HCT116 (cell line): ENCODE data around the gene MOV10L1. TPM values are rescaled to one million over a fixed set of nuclear protein-coding genes. Genes with fewer than 3 reads are reported as not detected.
"Not testable (repeated sequence)": the region's sequence is repeated elsewhere in the genome, so short reads cannot be mapped to it uniquely, and the experiment has no call there.

Source experiments
- ATAC-seq: fragments of 200-7000 bp; cut with Tn5 transposase; 2 replicates; pipeline ENCODE4 v1.9.1; 2020; ENCODE audit warnings: mild to moderate bottlenecking, moderate library complexity
- BruUV-seq: library from RNA; stranded (reverse); fragments of 400-500 nt; replicated peaks from 2 replicates; lab custom pipeline; 2021; lab: Mats Ljungman, UMichigan
- CTCF ChIA-PET: fragments of 300-600 bp; sonication (Branson Sonifier 250); formaldehyde crosslinking; loops from one replicate; lab custom pipeline; 2021; ENCODE audit warnings: antibody characterized with exemption; lab: Charles Lee
- POLR2A ChIA-PET: fragments of 300-600, 350-600 bp; sonication (Branson Sonifier 250); formaldehyde crosslinking; loops from one replicate; lab custom pipeline; 2021; ENCODE audit warnings: antibody characterized with exemption; lab: Charles Lee
- RAD21 ChIA-PET, 2 experiments: fragments of 300-600 bp; sonication (Branson Sonifier 250); formaldehyde crosslinking; loops; one replicate each; lab custom pipeline; 2023; ENCODE audit warnings: low total read pairs in 2 of 2; ENCODE audit not compliant: uncharacterized antibody in 2 of 2, unreplicated experiment in 2 of 2, low non-redundant PET in 1 of 2; lab: Charles Lee
- DNase-seq: peaks from one replicate; pipeline ENCODE4 v3.0.0-alpha.2; 2010; ENCODE audit warnings: low read depth, low spot score
- H2AFZ ChIP-seq: fragments of 200-600 bp; shearing (Covaris generic), sonication (generic); 2 replicates; pipeline ENCODE4 v1.6.1; 2017; ENCODE audit warnings: low read depth, mixed run types, mixed read lengths, antibody characterized with exemption, low read length; ENCODE audit not compliant: poor library complexity, severe bottlenecking
- H3K27ac ChIP-seq: 2 replicates; pipeline ENCODE4 v1.5.1; 2012; ENCODE audit warnings: low read depth, low read length
- H3K27me3 ChIP-seq: fragments of 200-600 bp; sonication (generic); 2 replicates; pipeline ENCODE4 v1.6.1; 2016; ENCODE audit warnings: mixed run types, low read length, mixed read lengths; ENCODE audit not compliant: insufficient read depth
- H3K36me3 ChIP-seq, 2 experiments: fragments of 200-500 bp in 1 of 2; fragments of 200-600 bp in 1 of 2; sonication (Bioruptor generic) in 1 of 2; sonication (generic) in 1 of 2; 2 replicates each; pipeline versions ENCODE4 v1.5.1 to v1.6.1; 2014 to 2016; ENCODE audit warnings: low read length in 2 of 2, inconsistent platforms in 1 of 2, mixed read lengths in 1 of 2, mixed run types in 1 of 2; ENCODE audit not compliant: insufficient read depth in 2 of 2, control insufficient read depth in 1 of 2
- H3K4me1 ChIP-seq, 2 experiments: fragments of 200-600 bp in 1 of 2; sonication (generic) in 1 of 2; 2 replicates each; pipeline versions ENCODE4 v1.5.1 to v1.6.1; 2012 to 2017; ENCODE audit warnings: low read length in 2 of 2, inconsistent platforms in 1 of 2, mild to moderate bottlenecking in 1 of 2, mixed read lengths in 1 of 2, mixed run types in 1 of 2, moderate library complexity in 1 of 2; ENCODE audit not compliant: insufficient read depth in 2 of 2, control insufficient read depth in 1 of 2
- H3K4me2 ChIP-seq: fragments of 200-600 bp; sonication (generic); 2 replicates; pipeline ENCODE4 v1.6.1; 2017; ENCODE audit warnings: mixed run types, low read length, mixed read lengths
- H3K4me3 ChIP-seq, 2 experiments: fragments of 200-600 bp in 1 of 2; sonication (generic) in 1 of 2; replicated peaks in 1 of 2; 2 replicates each; pipeline ENCODE4 v1.5.1; 2011 to 2016; ENCODE audit warnings: low read length in 2 of 2, control low read depth in 1 of 2, low read depth in 1 of 2, mild to moderate bottlenecking in 1 of 2, mixed read lengths in 1 of 2, mixed run types in 1 of 2
- H3K79me2 ChIP-seq: fragments of 200-600 bp; sonication (generic); 2 replicates; pipeline ENCODE4 v1.6.1; 2017; ENCODE audit warnings: mild to moderate bottlenecking, mixed run types, low read length, moderate library complexity, mixed read lengths; ENCODE audit not compliant: insufficient read depth
- H3K9ac ChIP-seq: fragments of 200-600 bp; sonication (generic); 2 replicates; pipeline ENCODE4 v1.6.1; 2016; ENCODE audit warnings: low read length, mixed read lengths
- H3K9me2 ChIP-seq: fragments of 200-600 bp; sonication (generic), shearing (Covaris generic); 2 replicates; pipeline ENCODE4 v1.6.1; 2017; ENCODE audit warnings: mixed run types, mild to moderate bottlenecking, moderate library complexity; ENCODE audit not compliant: insufficient read depth
- H3K9me3 ChIP-seq, 2 experiments: fragments of 200-500 bp in 1 of 2; fragments of 200-600 bp in 1 of 2; sonication (Bioruptor generic) in 1 of 2; sonication (generic) in 1 of 2; 2 replicates each; pipeline ENCODE4 v1.6.1; 2014 to 2017; ENCODE audit warnings: low read length in 2 of 2, mixed read lengths in 2 of 2, inconsistent platforms in 1 of 2, low read depth in 1 of 2, mild to moderate bottlenecking in 1 of 2, mixed run types in 1 of 2, moderate library complexity in 1 of 2; ENCODE audit not compliant: control insufficient read depth in 1 of 2, insufficient read depth in 1 of 2
- H4K20me1 ChIP-seq: fragments of 200-600 bp; sonication (generic), shearing (Covaris generic); 2 replicates; pipeline ENCODE4 v1.6.1; 2017; ENCODE audit warnings: mixed run types, mild to moderate bottlenecking, moderate library complexity; ENCODE audit not compliant: insufficient read depth
- CEBPB ChIP-seq: IDR thresholded peaks from 2 replicates; pipeline ENCODE4 v1.6.1; 2012; ENCODE audit warnings: low read depth
- EGR1 ChIP-seq: IDR thresholded peaks from 2 replicates; pipeline ENCODE4 v1.6.1; 2012; ENCODE audit warnings: low read depth
- ELF1 ChIP-seq: IDR thresholded peaks from 2 replicates; pipeline ENCODE4 v1.6.1; 2012; ENCODE audit warnings: low read depth, borderline replicate concordance
- EZH2phosphoT487 ChIP-seq: fragments of 200-600 bp; IDR thresholded peaks from 2 replicates; pipeline ENCODE4 v1.6.1; 2018; ENCODE audit warnings: antibody characterized with exemption, borderline replicate concordance
- FOSL1 ChIP-seq: IDR thresholded peaks from 2 replicates; pipeline ENCODE4 v1.6.1; 2012; ENCODE audit warnings: low read depth
- SIN3A ChIP-seq: IDR thresholded peaks from 2 replicates; pipeline ENCODE4 v1.6.1; 2012; ENCODE audit warnings: low read depth
- SP1 ChIP-seq: IDR thresholded peaks from 2 replicates; pipeline ENCODE4 v1.6.1; 2012; ENCODE audit warnings: low read depth
- SRF ChIP-seq: IDR thresholded peaks from 2 replicates; pipeline ENCODE4 v1.6.1; 2012; ENCODE audit warnings: low read depth
- ZFX ChIP-seq: fragments of 450-650 bp; IDR thresholded peaks from 2 replicates; pipeline ENCODE4 v1.6.1; 2017
- ZNF274 ChIP-seq: fragments of 200-500 bp; sonication (Bioruptor generic); IDR thresholded peaks from 2 replicates; pipeline ENCODE4 v1.6.1; 2014; ENCODE audit warnings: mild to moderate bottlenecking, low read depth, low read length, inconsistent platforms
- intact Hi-C: fragments of 100-400 bp; cut with micrococcal nuclease; formaldehyde crosslinking; loops from 2 replicates; pipeline ENCODE4 v1.10.0; 2022
- total RNA-seq: library from RNA; stranded (reverse); gene quantifications from one replicate; pipeline ENCODE4 v1.2.1, GENCODE V29; 2021; ENCODE audit not compliant: unreplicated experiment
- TF ChIP-seq, protein P1 (sequence below), 3 experiments: fragments of 200-600 bp in 1 of 3; sonication (generic) in 1 of 3; IDR thresholded peaks in 2 of 3; conservative IDR thresholded peaks in 1 of 3; 2 replicates each; pipeline ENCODE4 v1.5.1; 2012 to 2017; ENCODE audit warnings: low read depth in 2 of 3, low read length in 2 of 3, antibody characterized with exemption in 1 of 3, borderline replicate concordance in 1 of 3, control low read depth in 1 of 3, mild to moderate bottlenecking in 1 of 3, mixed read lengths in 1 of 3, mixed run types in 1 of 3, moderate library complexity in 1 of 3; ENCODE audit not compliant: insufficient read depth in 1 of 3
- TF ChIP-seq, protein P2 (sequence below): IDR thresholded peaks from 2 replicates; pipeline ENCODE4 v1.6.1; 2012; ENCODE audit warnings: low read depth
- TF ChIP-seq, protein P3 (sequence below): IDR thresholded peaks from 2 replicates; pipeline ENCODE4 v1.6.1; 2012
- TF ChIP-seq, protein P4 (sequence below): IDR thresholded peaks from 2 replicates; pipeline ENCODE4 v1.6.1; 2012

MOV10L1 gene
- total RNA-seq, 1 experiment from 2014 or later, result not detected

DNA sequence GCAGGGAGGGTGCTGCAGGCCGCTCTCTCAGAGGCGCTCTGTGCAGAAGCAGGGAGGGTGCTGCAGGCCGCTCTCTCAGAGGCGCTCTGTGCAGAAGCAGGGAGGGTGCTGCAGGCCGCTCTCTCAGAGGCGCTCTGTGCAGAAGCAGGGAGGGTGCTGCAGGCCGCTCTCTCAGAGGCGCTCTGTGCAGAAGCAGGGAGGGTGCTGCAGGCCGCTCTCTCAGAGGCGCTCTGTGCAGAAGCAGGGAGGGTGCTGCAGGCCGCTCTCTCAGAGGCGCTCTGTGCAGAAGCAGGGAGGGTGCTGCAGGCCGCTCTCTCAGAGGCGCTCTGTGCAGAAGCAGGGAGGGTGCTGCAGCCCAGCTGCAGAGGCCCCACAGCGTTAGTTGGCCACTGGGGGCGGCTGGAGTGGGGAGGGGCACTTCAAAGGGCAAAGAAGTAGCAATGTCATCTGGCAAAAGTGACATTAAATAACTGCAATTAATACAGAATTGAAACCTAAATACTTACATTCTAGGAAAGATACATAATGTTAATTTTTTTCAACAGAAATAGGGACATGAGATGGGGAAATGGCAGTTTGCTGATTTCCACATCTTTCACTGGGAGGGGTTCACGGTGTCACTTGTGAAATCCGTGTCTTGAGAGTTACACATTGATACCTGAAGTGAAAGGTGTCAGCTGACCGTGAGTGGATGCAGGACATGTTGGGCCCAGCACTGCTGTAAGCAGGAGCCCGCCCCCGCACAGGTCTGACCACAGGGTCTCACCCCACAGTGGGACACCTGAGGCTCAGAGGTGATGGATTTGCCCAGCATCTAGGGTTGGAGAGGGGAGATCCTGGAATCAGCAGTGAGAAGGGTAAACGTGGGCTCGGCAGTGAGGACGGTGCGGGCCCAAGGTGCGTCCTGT, 57.7 kb downstream of the MOV10L1 start:
- H3K9me2 ChIP-seq, H3K4me1 ChIP-seq, H3K9me3 ChIP-seq, H3K4me3 ChIP-seq, ATAC-seq, POLR2A ChIA-PET, RAD21 ChIA-PET, H3K4me2 ChIP-seq, H3K27ac ChIP-seq, H2AFZ ChIP-seq, H3K9ac ChIP-seq, H3K27me3 ChIP-seq, H3K36me3 ChIP-seq, BruUV-seq, DNase-seq, H4K20me1 ChIP-seq, H3K79me2 ChIP-seq: not testable (repeated sequence)
- intact Hi-C loops, result loop anchor here (5.0 kb wide), 1 partner anchor 215 kb away; no protein-coding TSS in a partner anchor
- CTCF ChIA-PET, result interaction anchor here (1.5 kb wide), 1 partner anchor 117 kb away, joined by 5 read pairs; no protein-coding TSS in a partner anchor

DNA sequence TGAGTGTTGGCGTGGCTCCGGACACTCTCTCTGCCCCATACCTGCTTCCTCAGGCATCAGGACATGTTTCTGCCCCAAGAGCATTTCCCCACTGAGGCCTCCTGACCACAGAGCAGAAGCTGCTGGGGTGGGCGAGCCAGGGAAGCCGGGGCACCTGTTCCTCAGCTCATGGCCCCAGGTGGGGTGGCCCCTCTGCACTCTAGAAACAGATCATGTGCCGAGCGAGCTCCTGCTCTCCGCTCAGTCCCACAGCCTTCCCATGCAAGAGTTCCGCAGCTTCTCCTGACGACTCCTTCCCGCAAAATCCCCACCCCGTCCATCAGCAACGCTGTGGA, 58.3 kb downstream of the MOV10L1 start:
- no peaks in the 10 kb centered on the region for H3K9me2 ChIP-seq
- H3K4me3 ChIP-seq, result no peak overlapping the region
- peaks cover 3 to 9% of the 10 kb centered on the region in 2 experiments; a peak in 2 of 4 replicates for H3K4me1 ChIP-seq
- no peaks in the 10 kb centered on the region for H3K9me3 ChIP-seq
- H3K36me3 ChIP-seq, result no peaks in the 10 kb centered on the region
- RAD21 ChIA-PET, result interaction anchor here (0.9 to 1.3 kb wide), 3 partner anchors 89 to 118 kb away, joined by 3 read pairs; no protein-coding TSS in a partner anchor
- H3K27ac ChIP-seq, result no peak overlapping the region
- POLR2A ChIA-PET, result no interaction called here
- intact Hi-C loops, result loop anchor here (5.0 kb wide), 1 partner anchor 216 kb away; no protein-coding TSS in a partner anchor
- H2AFZ ChIP-seq, result no peak overlapping the region
- ATAC-seq, result no peak
- DNase-seq, result no peak
- CTCF ChIA-PET, result interaction anchor here (1.5 to 1.6 kb wide), 2 partner anchors 93 to 118 kb away, joined by 4 to 5 read pairs; no protein-coding TSS in a partner anchor
- no TSS peak for BruUV-seq
- H3K79me2 ChIP-seq, result no peaks in the 10 kb centered on the region
- H3K9ac ChIP-seq, result no peak overlapping the region
- no peaks in the 10 kb centered on the region for H4K20me1 ChIP-seq
- no peaks in the 10 kb centered on the region for H3K27me3 ChIP-seq
- no peak overlapping the region for H3K4me2 ChIP-seq
- TF ChIP-seq SP1 (no peak), SRF (no peak), ZNF274 (no peak), CEBPB (no peak), EGR1 (no peak), EZH2phosphoT487 (no peak), ZFX (no peak), SIN3A (no peak), ELF1 (no peak), FOSL1 (no peak)
- TF ChIP-seq, protein P1, sequence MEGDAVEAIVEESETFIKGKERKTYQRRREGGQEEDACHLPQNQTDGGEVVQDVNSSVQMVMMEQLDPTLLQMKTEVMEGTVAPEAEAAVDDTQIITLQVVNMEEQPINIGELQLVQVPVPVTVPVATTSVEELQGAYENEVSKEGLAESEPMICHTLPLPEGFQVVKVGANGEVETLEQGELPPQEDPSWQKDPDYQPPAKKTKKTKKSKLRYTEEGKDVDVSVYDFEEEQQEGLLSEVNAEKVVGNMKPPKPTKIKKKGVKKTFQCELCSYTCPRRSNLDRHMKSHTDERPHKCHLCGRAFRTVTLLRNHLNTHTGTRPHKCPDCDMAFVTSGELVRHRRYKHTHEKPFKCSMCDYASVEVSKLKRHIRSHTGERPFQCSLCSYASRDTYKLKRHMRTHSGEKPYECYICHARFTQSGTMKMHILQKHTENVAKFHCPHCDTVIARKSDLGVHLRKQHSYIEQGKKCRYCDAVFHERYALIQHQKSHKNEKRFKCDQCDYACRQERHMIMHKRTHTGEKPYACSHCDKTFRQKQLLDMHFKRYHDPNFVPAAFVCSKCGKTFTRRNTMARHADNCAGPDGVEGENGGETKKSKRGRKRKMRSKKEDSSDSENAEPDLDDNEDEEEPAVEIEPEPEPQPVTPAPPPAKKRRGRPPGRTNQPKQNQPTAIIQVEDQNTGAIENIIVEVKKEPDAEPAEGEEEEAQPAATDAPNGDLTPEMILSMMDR (IDR thresholded peaks at IDR 0.05 in 2 of 3, conservative IDR thresholded peaks at IDR 0.05 in 1 of 3; ENCODE audit: borderline replicate concordance in 1 of 3, insufficient read depth in 1 of 3, low read depth in 2 of 3, low read length in 2 of 3), result no peak
- TF ChIP-seq, protein P2, sequence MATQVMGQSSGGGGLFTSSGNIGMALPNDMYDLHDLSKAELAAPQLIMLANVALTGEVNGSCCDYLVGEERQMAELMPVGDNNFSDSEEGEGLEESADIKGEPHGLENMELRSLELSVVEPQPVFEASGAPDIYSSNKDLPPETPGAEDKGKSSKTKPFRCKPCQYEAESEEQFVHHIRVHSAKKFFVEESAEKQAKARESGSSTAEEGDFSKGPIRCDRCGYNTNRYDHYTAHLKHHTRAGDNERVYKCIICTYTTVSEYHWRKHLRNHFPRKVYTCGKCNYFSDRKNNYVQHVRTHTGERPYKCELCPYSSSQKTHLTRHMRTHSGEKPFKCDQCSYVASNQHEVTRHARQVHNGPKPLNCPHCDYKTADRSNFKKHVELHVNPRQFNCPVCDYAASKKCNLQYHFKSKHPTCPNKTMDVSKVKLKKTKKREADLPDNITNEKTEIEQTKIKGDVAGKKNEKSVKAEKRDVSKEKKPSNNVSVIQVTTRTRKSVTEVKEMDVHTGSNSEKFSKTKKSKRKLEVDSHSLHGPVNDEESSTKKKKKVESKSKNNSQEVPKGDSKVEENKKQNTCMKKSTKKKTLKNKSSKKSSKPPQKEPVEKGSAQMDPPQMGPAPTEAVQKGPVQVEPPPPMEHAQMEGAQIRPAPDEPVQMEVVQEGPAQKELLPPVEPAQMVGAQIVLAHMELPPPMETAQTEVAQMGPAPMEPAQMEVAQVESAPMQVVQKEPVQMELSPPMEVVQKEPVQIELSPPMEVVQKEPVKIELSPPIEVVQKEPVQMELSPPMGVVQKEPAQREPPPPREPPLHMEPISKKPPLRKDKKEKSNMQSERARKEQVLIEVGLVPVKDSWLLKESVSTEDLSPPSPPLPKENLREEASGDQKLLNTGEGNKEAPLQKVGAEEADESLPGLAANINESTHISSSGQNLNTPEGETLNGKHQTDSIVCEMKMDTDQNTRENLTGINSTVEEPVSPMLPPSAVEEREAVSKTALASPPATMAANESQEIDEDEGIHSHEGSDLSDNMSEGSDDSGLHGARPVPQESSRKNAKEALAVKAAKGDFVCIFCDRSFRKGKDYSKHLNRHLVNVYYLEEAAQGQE, result no peak
- TF ChIP-seq, protein P3, sequence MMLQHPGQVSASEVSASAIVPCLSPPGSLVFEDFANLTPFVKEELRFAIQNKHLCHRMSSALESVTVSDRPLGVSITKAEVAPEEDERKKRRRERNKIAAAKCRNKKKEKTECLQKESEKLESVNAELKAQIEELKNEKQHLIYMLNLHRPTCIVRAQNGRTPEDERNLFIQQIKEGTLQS, result no peak
- TF ChIP-seq, protein P4, sequence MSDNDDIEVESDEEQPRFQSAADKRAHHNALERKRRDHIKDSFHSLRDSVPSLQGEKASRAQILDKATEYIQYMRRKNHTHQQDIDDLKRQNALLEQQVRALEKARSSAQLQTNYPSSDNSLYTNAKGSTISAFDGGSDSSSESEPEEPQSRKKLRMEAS, result no peak
